ENCODE data around the gene HOXC6. TPM values are rescaled to one million over a fixed set of nuclear protein-coding genes. Genes with fewer than 3 reads are reported as not detected.

Gene HOXC6
- total and polyA plus RNA-seq, 5 donors = 0.34 to 0.65 (median 0.45) TPM; not detected in 1

GRCh38 chr12:54026640-54027441 is 1.4 kb upstream of the HOXC6 start:
- H3K27ac ChIP-seq (ENCODE audit: low read length) = no peak overlapping the region
- no peak for DNase-seq
- H3K27me3 ChIP-seq (ENCODE audit: control insufficient read depth, insufficient read depth) = no peaks in the 10 kb centered on the region

GRCh38 chr12:54027442-54027786 is 826 bp upstream of the HOXC6 start:
- ATAC-seq = no peak
- DNase-seq = no peak
- Histone ChIP-seq H3K4me1 (ENCODE audit: control insufficient read depth, insufficient read depth, low read length) (peaks cover 1% of the 10 kb centered on the region), H3K4me3 (ENCODE audit: low read length) (no peak overlapping the region), H3K27ac (ENCODE audit: low read length) (no peak overlapping the region), H3K27me3 (ENCODE audit: control insufficient read depth, insufficient read depth) (no peaks in the 10 kb centered on the region), H3K9me3 (ENCODE audit: control insufficient read depth, low read length) (no peaks in the 10 kb centered on the region)
- WGBS = 44% methylated on average over 3 of the region's 3 CpGs
- intact Hi-C loops (cut with DNase I) = no loop called here

More at GRCh38 chr12:54026640-54027441, 1.4 kb upstream of the HOXC6 start:
- Histone ChIP-seq H3K4me3 (ENCODE audit: low read length) (no peak overlapping the region), H3K9me3 (ENCODE audit: control insufficient read depth, low read length) (no peaks in the 10 kb centered on the region), H3K4me1 (ENCODE audit: control insufficient read depth, insufficient read depth, low read length) (peaks cover 1% of the 10 kb centered on the region)
- no peak for ATAC-seq
- WGBS = 16% methylated on average over 22 of the region's 22 CpGs
- intact Hi-C loops (cut with DNase I) = no loop called here

- Histone ChIP-seq H3K4me3 (ENCODE audit: low read length) (peak overlapping the region; percentile 26), H3K9me3 (ENCODE audit: control insufficient read depth, low read length) (no peaks in the 10 kb centered on the region), H3K4me1 (ENCODE audit: control insufficient read depth, insufficient read depth, low read length) (peaks cover 4% of the 10 kb centered on the region), H3K27me3 (ENCODE audit: control insufficient read depth, insufficient read depth) (no peaks in the 10 kb centered on the region), H3K27ac (ENCODE audit: low read length) (no peak overlapping the region)
- DNase-seq (no peak), ATAC-seq (no peak)
- intact Hi-C loops (cut with DNase I) = loop anchor here in 1 of 4 donors (10.0 kb wide), 1 partner anchor 165 kb away; no protein-coding TSS in a partner anchor
- WGBS = 26% methylated on average over 53 of the region's 53 CpGs
Measured at GRCh38 chr12:54029529-54030441, 1.5 kb downstream of the HOXC6 start.

DNA sequence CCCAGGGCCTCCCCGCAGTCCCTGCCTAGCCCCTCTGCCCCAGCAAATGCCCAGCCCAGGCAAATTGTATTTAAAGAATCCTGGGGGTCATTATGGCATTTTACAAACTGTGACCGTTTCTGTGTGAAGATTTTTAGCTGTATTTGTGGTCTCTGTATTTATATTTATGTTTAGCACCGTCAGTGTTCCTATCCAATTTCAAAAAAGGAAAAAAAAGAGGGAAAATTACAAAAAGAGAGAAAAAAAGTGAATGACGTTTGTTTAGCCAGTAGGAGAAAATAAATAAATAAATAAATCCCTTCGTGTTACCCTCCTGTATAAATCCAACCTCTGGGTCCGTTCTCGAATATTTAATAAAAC is 2.2 kb downstream of the HOXC6 start:
- no peak overlapping the region for H3K27ac ChIP-seq (ENCODE audit: low read length)
- no peaks in the 10 kb centered on the region for H3K27me3 ChIP-seq (ENCODE audit: control insufficient read depth, insufficient read depth)
- ATAC-seq = no peak

DNA sequence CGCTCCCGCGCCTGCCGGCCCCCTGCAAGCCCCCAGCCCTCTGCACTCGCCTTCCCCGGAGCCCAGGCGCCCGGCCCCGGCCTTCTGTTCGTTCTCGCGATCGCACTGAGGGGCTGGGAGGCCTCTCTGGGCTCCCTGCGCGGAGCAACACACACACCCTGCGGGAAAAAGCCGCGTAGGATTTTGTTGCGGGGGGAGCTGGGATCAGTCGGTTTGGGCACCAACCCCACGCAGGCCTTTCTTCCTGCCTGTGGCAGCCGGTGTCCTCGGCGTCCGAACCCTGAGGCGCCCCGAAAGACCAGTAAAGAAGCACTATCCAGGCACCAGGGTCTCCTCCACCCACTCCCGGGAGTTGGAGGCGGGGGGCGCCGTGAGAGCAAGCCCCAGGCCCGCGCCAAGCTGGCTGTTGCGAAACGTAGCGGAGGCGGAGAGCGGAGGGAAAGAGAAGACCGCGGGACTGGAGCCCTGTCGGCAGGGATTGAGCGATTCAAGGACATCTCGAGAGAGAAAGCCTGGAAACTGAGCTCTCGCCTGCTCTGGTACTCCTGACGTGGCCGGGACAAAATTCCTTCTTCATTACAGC is 2.7 kb downstream of the HOXC6 start:
- intact Hi-C loops (cut with DNase I) = loop anchor here in 1 of 4 donors (10.0 kb wide), 1 partner anchor 164 kb away; no protein-coding TSS in a partner anchor
- H3K27ac ChIP-seq (ENCODE audit: low read length) = no peak overlapping the region
- peak in 1 of 3 donors; percentile 72 for DNase-seq
- 9% methylated on average over 46 of the region's 46 CpGs for WGBS
- no peaks in the 10 kb centered on the region for H3K9me3 ChIP-seq (ENCODE audit: control insufficient read depth, low read length)
- H3K4me1 ChIP-seq (ENCODE audit: control insufficient read depth, insufficient read depth, low read length) = peaks cover 4% of the 10 kb centered on the region
- ATAC-seq = peak in 1 of 2 donors; percentile 20
- H3K27me3 ChIP-seq (ENCODE audit: control insufficient read depth, insufficient read depth) = no peaks in the 10 kb centered on the region
- H3K4me3 ChIP-seq (ENCODE audit: low read length) = peak overlapping the region; percentile 2

More for the DNA sequence above, 2.2 kb downstream of the HOXC6 start:
- H3K4me1 ChIP-seq (ENCODE audit: control insufficient read depth, insufficient read depth, low read length) = peaks cover 4% of the 10 kb centered on the region
- H3K4me3 ChIP-seq (ENCODE audit: low read length) = no peak overlapping the region
- DNase-seq = no peak
- intact Hi-C loops (cut with DNase I) = loop anchor here in 1 of 4 donors (10.0 kb wide), 1 partner anchor 164 kb away; no protein-coding TSS in a partner anchor
- WGBS = 42% methylated on average over 7 of the region's 7 CpGs
- H3K9me3 ChIP-seq (ENCODE audit: control insufficient read depth, low read length) = no peaks in the 10 kb centered on the region

- intact Hi-C loops (cut with DNase I) = loop anchor here in 1 of 4 donors (10.0 kb wide), 1 partner anchor 163 kb away; no protein-coding TSS in a partner anchor
- Histone ChIP-seq H3K27ac (ENCODE audit: low read length) (no peak overlapping the region), H3K9me3 (ENCODE audit: control insufficient read depth, low read length) (no peaks in the 10 kb centered on the region), H3K4me3 (ENCODE audit: low read length) (no peak overlapping the region), H3K4me1 (ENCODE audit: control insufficient read depth, insufficient read depth, low read length) (peaks cover 4% of the 10 kb centered on the region), H3K27me3 (ENCODE audit: control insufficient read depth, insufficient read depth) (no peaks in the 10 kb centered on the region)
- DNase-seq (no peak), ATAC-seq (no peak)
- 27% methylated on average over 16 of the region's 16 CpGs for WGBS
Measured at GRCh38 chr12:54031480-54031879, 3.2 kb downstream of the HOXC6 start.

DNA sequence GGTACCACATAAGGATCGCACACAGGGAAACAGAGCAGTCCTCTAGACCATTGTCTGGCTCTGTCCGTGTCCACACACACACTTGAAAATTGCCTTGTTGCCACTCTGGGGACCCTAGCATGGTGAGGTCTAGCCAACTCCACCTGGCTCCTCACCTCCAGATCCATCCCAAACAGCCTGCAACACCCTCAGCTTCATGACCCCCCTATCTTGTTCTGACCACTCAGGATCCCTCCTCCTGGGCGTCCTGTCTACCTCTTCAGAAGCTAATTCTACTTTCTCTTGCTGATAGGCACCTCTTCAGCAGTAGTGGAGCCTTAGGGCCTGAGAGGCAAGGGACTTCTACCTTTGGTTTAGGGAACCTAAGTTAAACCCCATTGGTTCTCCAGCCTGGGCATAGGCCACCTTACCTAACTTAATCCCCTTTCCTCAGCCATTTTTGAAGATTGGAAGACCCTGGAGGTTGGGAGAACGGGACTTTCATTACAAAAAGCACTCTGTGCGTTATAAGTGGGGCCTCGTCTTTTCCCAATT is 3.9 kb downstream of the HOXC6 start:
- H3K9me3 ChIP-seq (ENCODE audit: control insufficient read depth, low read length) = no peaks in the 10 kb centered on the region
- peaks cover 4% of the 10 kb centered on the region for H3K4me1 ChIP-seq (ENCODE audit: control insufficient read depth, insufficient read depth, low read length)
- intact Hi-C loops (cut with DNase I) = loop anchor here in 1 of 4 donors (10.0 kb wide), 1 partner anchor 163 kb away; no protein-coding TSS in a partner anchor
- no peak overlapping the region for H3K4me3 ChIP-seq (ENCODE audit: low read length)
- DNase-seq = no peak
- ATAC-seq = no peak
- no peak overlapping the region for H3K27ac ChIP-seq (ENCODE audit: low read length)
- WGBS = 33% methylated on average over 6 of the region's 6 CpGs
- no peaks in the 10 kb centered on the region for H3K27me3 ChIP-seq (ENCODE audit: control insufficient read depth, insufficient read depth)

DNA sequence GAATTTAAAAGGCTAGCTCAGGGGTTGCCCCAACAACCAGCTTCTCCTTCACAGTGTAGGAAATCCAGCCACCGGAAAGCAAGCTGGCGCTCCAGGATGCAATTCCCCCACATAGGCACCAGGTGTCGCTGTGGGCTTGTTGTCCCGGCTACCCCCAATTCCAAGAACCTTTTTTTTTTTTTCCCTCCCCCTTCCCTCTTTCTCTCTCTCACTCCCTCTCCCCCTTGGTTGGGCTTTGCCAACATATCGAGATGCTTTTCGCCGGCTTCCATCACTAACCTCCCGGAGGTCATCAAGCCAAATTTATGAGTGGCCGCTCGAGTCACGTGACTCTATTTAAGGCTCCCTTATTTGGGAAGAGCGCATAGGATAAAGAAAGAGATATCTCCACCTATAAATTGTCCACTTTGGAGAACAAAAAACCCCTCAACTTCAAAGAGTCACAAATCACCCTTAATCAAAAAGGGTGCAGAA is 4.4 kb downstream of the HOXC6 start, which contains the start of gene HOXC5:
HOXC5 (plus strand) TSS at position 424 of the 474 bp plus-strand sequence. CDS start 73 bp downstream, outside the sequence.
- peaks cover 4% of the 10 kb centered on the region for H3K4me1 ChIP-seq (ENCODE audit: control insufficient read depth, insufficient read depth, low read length)
- H3K27ac ChIP-seq (ENCODE audit: low read length) = peak within 1 kb of the TSS; percentile 10
- H3K27me3 ChIP-seq (ENCODE audit: control insufficient read depth, insufficient read depth) = no peaks in the 10 kb centered on the region
- DNase-seq (peak; percentile 53 to 77 (median 75)), ATAC-seq (peak in 1 of 2 donors; percentile 20)
- H3K9me3 ChIP-seq (ENCODE audit: control insufficient read depth, low read length) = no peaks in the 10 kb centered on the region
- intact Hi-C loops (cut with DNase I) = loop anchor here in 1 of 4 donors (10.0 kb wide), 1 partner anchor 162 kb away; no protein-coding TSS in a partner anchor
- peak within 1 kb of the TSS; percentile 57 for H3K4me3 ChIP-seq (ENCODE audit: low read length)
- 3% methylated on average over 12 of the region's 12 CpGs for WGBS

DNA sequence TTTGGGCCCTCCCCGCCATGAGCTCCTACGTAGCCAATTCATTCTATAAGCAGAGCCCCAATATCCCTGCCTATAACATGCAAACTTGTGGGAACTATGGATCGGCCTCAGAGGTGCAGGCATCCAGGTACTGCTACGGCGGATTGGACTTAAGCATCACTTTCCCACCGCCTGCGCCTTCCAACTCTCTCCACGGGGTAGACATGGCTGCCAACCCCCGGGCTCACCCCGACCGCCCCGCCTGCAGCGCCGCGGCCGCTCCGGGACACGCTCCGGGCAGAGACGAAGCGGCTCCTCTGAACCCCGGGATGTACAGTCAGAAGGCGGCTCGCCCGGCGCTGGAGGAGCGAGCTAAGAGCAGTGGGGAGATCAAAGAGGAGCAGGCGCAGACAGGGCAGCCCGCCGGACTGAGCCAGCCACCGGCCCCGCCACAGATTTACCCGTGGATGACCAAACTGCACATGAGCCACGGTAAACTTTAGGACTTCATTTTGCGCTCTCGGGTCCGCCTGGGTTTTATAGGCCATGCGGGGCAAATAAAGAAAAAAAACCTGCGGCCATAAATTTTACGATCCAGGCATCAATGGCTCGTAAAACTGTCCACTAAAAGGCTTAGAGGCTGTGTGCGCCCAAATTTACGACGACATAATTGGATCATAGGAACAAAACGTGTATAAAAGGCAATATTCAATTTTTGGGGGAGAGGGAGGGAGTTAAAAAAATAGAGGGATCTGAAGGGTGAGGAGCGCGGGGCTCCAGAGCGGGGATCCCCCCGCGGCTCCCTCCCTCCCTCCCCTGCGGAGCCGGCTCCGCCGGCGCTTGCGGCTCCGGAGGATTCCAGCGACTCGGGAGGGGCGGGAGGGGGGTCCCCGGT is 5.1 kb downstream of the HOXC6 start:
- 3% methylated on average over 61 of the region's 61 CpGs for WGBS
- H3K4me1 ChIP-seq (ENCODE audit: control insufficient read depth, insufficient read depth, low read length) = peaks cover 4% of the 10 kb centered on the region
- ATAC-seq = peak in 1 of 2 donors; percentile 12
- H3K27ac ChIP-seq (ENCODE audit: low read length) = peak overlapping the region; percentile 10
- no peaks in the 10 kb centered on the region for H3K27me3 ChIP-seq (ENCODE audit: control insufficient read depth, insufficient read depth)
- DNase-seq = peak in 1 of 3 donors; percentile 70
- H3K4me3 ChIP-seq (ENCODE audit: low read length) = peak overlapping the region; percentile 57
- intact Hi-C loops (cut with DNase I) = loop anchor here in 1 of 4 donors (10.0 kb wide), 1 partner anchor 161 kb away; no protein-coding TSS in a partner anchor
- H3K9me3 ChIP-seq (ENCODE audit: control insufficient read depth, low read length) = no peaks in the 10 kb centered on the region

Measured in right cardiac atrium (tissue), 5 donors.